ENCODE results near the gene HDAC9.

GRCh38 chr7:18552943-18553604, 57.5 kb downstream of the HDAC9 start:
- TF ChIP-seq CTCF (IDR thresholded peaks at IDR 0.05; ENCODE audit: low read depth, low read length, poor library complexity, severe bottlenecking) (no peak), EZH2phosphoT487 (IDR thresholded peaks at IDR 0.05; ENCODE audit: borderline replicate concordance, low read length) (no peak)

Measured in DOHH2 (cell line).